ENCODE measurements around the gene ARPIN. TPM values are rescaled to one million over a fixed set of nuclear protein-coding genes. Genes with fewer than 3 reads are reported as not detected.
A peak's percentile ranks its signal among the peaks of the same experiment; 100 is the strongest.
"Not testable (repeated sequence)": the region's sequence is repeated elsewhere in the genome, so short reads cannot be mapped to it uniquely, and the experiment has no call there.

ARPIN gene
- total and polyA plus RNA-seq, 4 experiments from 2014 or later = 0.11 to 0.26 TPM; not detected in 2

- peaks cover 17% of the 10 kb centered on the region for H3K36me3 ChIP-seq (ENCODE audit: insufficient read depth, low read length)
Measured at GRCh38 chr15:89869490-89869889, 43.3 kb downstream of the ARPIN start.

GRCh38 chr15:89864958-89865739 is 47.6 kb downstream of the ARPIN start:
- H3K27me3 ChIP-seq (ENCODE audit: insufficient read depth, low read length) = no peaks in the 10 kb centered on the region
- intact Hi-C loops (cut with micrococcal nuclease) = no loop called here
- no peaks in the 10 kb centered on the region for H3K9me3 ChIP-seq (ENCODE audit: control insufficient read depth in 1 of 2, low read length in 2 of 2)
- H3K36me3 ChIP-seq (ENCODE audit: insufficient read depth, low read length) = peaks cover 27% of the 10 kb centered on the region
- no peak overlapping the region for H3K27ac Mint-ChIP-seq
- no peaks in the 10 kb centered on the region for H3K9me3 Mint-ChIP-seq
- CTCF ChIA-PET (ENCODE audit: partially characterized antibody) = interaction anchor here (4.1 kb wide), 1 partner anchor 11 kb away, joined by 48 read pairs; no protein-coding TSS in a partner anchor
- DNase-seq = no peak
- no peaks in the 10 kb centered on the region for H3K4me1 ChIP-seq (ENCODE audit: insufficient read depth, low read length)
- H3K36me3 Mint-ChIP-seq = peaks cover 27 to 30% of the 10 kb centered on the region in 2 donors
- H3K27me3 Mint-ChIP-seq = no peaks in the 10 kb centered on the region
- POLR2A ChIA-PET (ENCODE audit: partially characterized antibody) = interaction anchor here (0.6 kb wide), 1 partner anchor 42 kb away, joined by 3 read pairs; no protein-coding TSS in a partner anchor
- H3K4me3 Mint-ChIP-seq = no peak overlapping the region
- H3K4me1 Mint-ChIP-seq = peaks cover 0 to 3% (median 1%) of the 10 kb centered on the region in 4 donors
- no peak overlapping the region for H3K4me3 ChIP-seq (ENCODE audit: low read length in 2 of 2)
- H3K27ac ChIP-seq (ENCODE audit: low read depth, low read length) = no peak overlapping the region

More at GRCh38 chr15:89869490-89869889, 43.3 kb downstream of the ARPIN start:
- H3K4me3 Mint-ChIP-seq; H3K4me1 Mint-ChIP-seq; H3K4me3 ChIP-seq (ENCODE audit: low read length in 2 of 2); H3K4me1 ChIP-seq (ENCODE audit: insufficient read depth, low read length); DNase-seq; H3K9me3 Mint-ChIP-seq; H3K27me3 Mint-ChIP-seq; POLR2A ChIA-PET (ENCODE audit: partially characterized antibody); H3K9me3 ChIP-seq (ENCODE audit: control insufficient read depth in 1 of 2, low read length in 2 of 2); CTCF ChIA-PET (ENCODE audit: partially characterized antibody); H3K27ac ChIP-seq (ENCODE audit: low read depth, low read length); intact Hi-C loops (cut with micrococcal nuclease); H3K27ac Mint-ChIP-seq; H3K27me3 ChIP-seq (ENCODE audit: insufficient read depth, low read length): not testable (repeated sequence)
- H3K36me3 Mint-ChIP-seq = peaks cover 29 to 31% of the 10 kb centered on the region in 2 donors

- Mint-ChIP-seq H3K36me3 (peaks cover 24 to 31% of the 10 kb centered on the region in 2 donors), H3K27ac (no peak overlapping the region), H3K27me3 (no peaks in the 10 kb centered on the region), H3K4me3 (no peak overlapping the region), H3K9me3 (no peaks in the 10 kb centered on the region), H3K4me1 (peaks cover 0 to 3% (median under 1%) of the 10 kb centered on the region in 4 donors)
- no peaks in the 10 kb centered on the region for H3K9me3 ChIP-seq (ENCODE audit: control insufficient read depth in 1 of 2, low read length in 2 of 2)
- no peaks in the 10 kb centered on the region for H3K4me1 ChIP-seq (ENCODE audit: insufficient read depth, low read length)
- intact Hi-C loops (cut with micrococcal nuclease) = no loop called here
- no peak for DNase-seq
- POLR2A ChIA-PET (ENCODE audit: partially characterized antibody) = interaction anchor here (0.7 kb wide), 1 partner anchor 15 kb away, joined by 4 read pairs; no protein-coding TSS in a partner anchor
- no peak overlapping the region for H3K4me3 ChIP-seq (ENCODE audit: low read length in 2 of 2)
- peaks cover 28% of the 10 kb centered on the region for H3K36me3 ChIP-seq (ENCODE audit: insufficient read depth, low read length)
- CTCF ChIA-PET (ENCODE audit: partially characterized antibody) = interaction anchor here (4.1 kb wide), 1 partner anchor 12 kb away, joined by 48 read pairs; no protein-coding TSS in a partner anchor
- no peaks in the 10 kb centered on the region for H3K27me3 ChIP-seq (ENCODE audit: insufficient read depth, low read length)
- H3K27ac ChIP-seq (ENCODE audit: low read depth, low read length) = no peak overlapping the region
Measured at GRCh38 chr15:89863918-89864317, 48.8 kb downstream of the ARPIN start.

GRCh38 chr15:89860891-89861290 is 51.9 kb downstream of the ARPIN start:
- no peaks in the 10 kb centered on the region for H3K9me3 Mint-ChIP-seq
- no peak overlapping the region for H3K4me3 Mint-ChIP-seq
- no peak overlapping the region for H3K27ac ChIP-seq (ENCODE audit: low read depth, low read length)
- no peaks in the 10 kb centered on the region for H3K27me3 ChIP-seq (ENCODE audit: insufficient read depth, low read length)
- no peak for DNase-seq
- peaks cover 32 to 52% of the 10 kb centered on the region in 2 donors for H3K36me3 Mint-ChIP-seq
- H3K27me3 Mint-ChIP-seq = no peaks in the 10 kb centered on the region
- intact Hi-C loops (cut with micrococcal nuclease) = no loop called here
- H3K4me3 ChIP-seq (ENCODE audit: low read length in 2 of 2) = no peak overlapping the region
- peak overlapping the region in 1 of 7 donors; percentile 77 for H3K27ac Mint-ChIP-seq
- ChIA-PET CTCF (ENCODE audit: partially characterized antibody) (interaction anchor here (1.2 to 1.6 kb wide), 2 partner anchors 14 to 16 kb away, joined by 3 to 16 read pairs; no protein-coding TSS in a partner anchor), POLR2A (ENCODE audit: partially characterized antibody) (no interaction called here)
- peaks cover 28% of the 10 kb centered on the region for H3K36me3 ChIP-seq (ENCODE audit: insufficient read depth, low read length)
- H3K9me3 ChIP-seq (ENCODE audit: control insufficient read depth in 1 of 2, low read length in 2 of 2) = no peaks in the 10 kb centered on the region
- H3K4me1 ChIP-seq (ENCODE audit: insufficient read depth, low read length) = no peaks in the 10 kb centered on the region
- peaks cover 0 to 4% (median under 1%) of the 10 kb centered on the region in 4 donors for H3K4me1 Mint-ChIP-seq

GRCh38 chr15:89860431-89860830 is 52.3 kb downstream of the ARPIN start:
- no peaks in the 10 kb centered on the region for H3K27me3 ChIP-seq (ENCODE audit: insufficient read depth, low read length)
- H3K9me3 ChIP-seq (ENCODE audit: control insufficient read depth in 1 of 2, low read length in 2 of 2) = no peaks in the 10 kb centered on the region
- peaks cover 26% of the 10 kb centered on the region for H3K36me3 ChIP-seq (ENCODE audit: insufficient read depth, low read length)
- Mint-ChIP-seq H3K4me3 (no peak overlapping the region), H3K27ac (no peak overlapping the region), H3K4me1 (peaks cover 0 to 4% (median 0%) of the 10 kb centered on the region in 4 donors), H3K9me3 (no peaks in the 10 kb centered on the region), H3K27me3 (no peaks in the 10 kb centered on the region), H3K36me3 (peaks cover 29 to 49% of the 10 kb centered on the region in 2 donors)
- intact Hi-C loops (cut with micrococcal nuclease) = no loop called here
- H3K4me3 ChIP-seq (ENCODE audit: low read length in 2 of 2) = no peak overlapping the region
- CTCF ChIA-PET (ENCODE audit: partially characterized antibody) = interaction anchor here (1.2 to 1.6 kb wide), 2 partner anchors 14 to 17 kb away, joined by 3 to 16 read pairs; no protein-coding TSS in a partner anchor
- no peak overlapping the region for H3K27ac ChIP-seq (ENCODE audit: low read depth, low read length)
- POLR2A ChIA-PET (ENCODE audit: partially characterized antibody) = no interaction called here
- no peaks in the 10 kb centered on the region for H3K4me1 ChIP-seq (ENCODE audit: insufficient read depth, low read length)
- DNase-seq = no peak

GRCh38 chr15:89858661-89859458 is 53.9 kb downstream of the ARPIN start:
- H3K9me3 ChIP-seq (ENCODE audit: control insufficient read depth in 1 of 2, low read length in 2 of 2) = no peaks in the 10 kb centered on the region
- H3K36me3 Mint-ChIP-seq = peaks cover 22 to 37% of the 10 kb centered on the region in 2 donors
- DNase-seq = no peak
- H3K4me1 ChIP-seq (ENCODE audit: insufficient read depth, low read length) = no peaks in the 10 kb centered on the region
- H3K4me3 ChIP-seq (ENCODE audit: low read length in 2 of 2) = no peak overlapping the region
- CTCF ChIA-PET (ENCODE audit: partially characterized antibody) = no interaction called here
- no peaks in the 10 kb centered on the region for H3K27me3 ChIP-seq (ENCODE audit: insufficient read depth, low read length)
- POLR2A ChIA-PET (ENCODE audit: partially characterized antibody) = no interaction called here
- H3K27ac Mint-ChIP-seq = peak overlapping the region in 1 of 7 donors; percentile 1
- H3K4me1 Mint-ChIP-seq = peaks cover 0 to 4% (median 0%) of the 10 kb centered on the region in 4 donors
- H3K27ac ChIP-seq (ENCODE audit: low read depth, low read length) = no peak overlapping the region
- H3K27me3 Mint-ChIP-seq = no peaks in the 10 kb centered on the region
- no peaks in the 10 kb centered on the region for H3K9me3 Mint-ChIP-seq
- intact Hi-C loops (cut with micrococcal nuclease) = no loop called here
- peaks cover 23% of the 10 kb centered on the region for H3K36me3 ChIP-seq (ENCODE audit: insufficient read depth, low read length)
- no peak overlapping the region for H3K4me3 Mint-ChIP-seq

GRCh38 chr15:89857673-89858072 is 55.1 kb downstream of the ARPIN start:
- CTCF ChIA-PET (ENCODE audit: partially characterized antibody) = interaction anchor here (1.1 kb wide), 1 partner anchor 17 kb away, joined by 3 read pairs; no protein-coding TSS in a partner anchor
- intact Hi-C loops (cut with micrococcal nuclease) = no loop called here
- DNase-seq = no peak
- Mint-ChIP-seq H3K9me3 (no peaks in the 10 kb centered on the region), H3K4me1 (peaks cover 0 to 4% (median 0%) of the 10 kb centered on the region in 4 donors), H3K36me3 (peaks cover 30 to 37% of the 10 kb centered on the region in 2 donors), H3K27me3 (no peaks in the 10 kb centered on the region), H3K27ac (peak overlapping the region in 1 of 7 donors; percentile 27), H3K4me3 (no peak overlapping the region)
- Histone ChIP-seq H3K4me3 (ENCODE audit: low read length in 2 of 2) (no peak overlapping the region), H3K9me3 (ENCODE audit: control insufficient read depth in 1 of 2, low read length in 2 of 2) (no peaks in the 10 kb centered on the region), H3K4me1 (ENCODE audit: insufficient read depth, low read length) (no peaks in the 10 kb centered on the region), H3K27me3 (ENCODE audit: insufficient read depth, low read length) (no peaks in the 10 kb centered on the region), H3K36me3 (ENCODE audit: insufficient read depth, low read length) (peaks cover 23% of the 10 kb centered on the region), H3K27ac (ENCODE audit: low read depth, low read length) (no peak overlapping the region)
- POLR2A ChIA-PET (ENCODE audit: partially characterized antibody) = no interaction called here

Data from CD4-positive, alpha-beta memory T cell (primary cell).